Hypothalamus (tissue), 51 donors: Measurements from ENCODE around the gene FAM117B.
"Not testable (repeated sequence)": the region's sequence is repeated elsewhere in the genome, so short reads cannot be mapped to it uniquely, and the experiment has no call there.

Source experiments
- DNase-seq, 51 donors: peaks; one replicate each; lab custom pipeline; 2025; lab: John Stamatoyannopoulos, UW

The FAM117B gene

GRCh38 chr2:202693503-202693902 lies 58.7 kb downstream of the FAM117B start:
- no peak for DNase-seq

- DNase-seq = no peak
These were observed 60.4 kb downstream of the FAM117B start for GRCh38 chr2:202695166-202695565.

- DNase-seq = no peak
These were observed 65.5 kb downstream of the FAM117B start for GRCh38 chr2:202700075-202700901.

GRCh38 chr2:202703091-202703490 lies 68.3 kb downstream of the FAM117B start:
- no peak for DNase-seq

- DNase-seq = no peak
These were observed 69.5 kb downstream of the FAM117B start for GRCh38 chr2:202704248-202704647.

GRCh38 chr2:202705446-202706020 lies 70.8 kb downstream of the FAM117B start:
- peak in 1 of 51 donors; percentile 1 for DNase-seq

- not testable (repeated sequence) for DNase-seq
These were observed 80.5 kb downstream of the FAM117B start for GRCh38 chr2:202714971-202715935.

- no peak for DNase-seq
These were observed 81.4 kb downstream of the FAM117B start for GRCh38 chr2:202716114-202716718.

- DNase-seq = no peak
These were observed 82.3 kb downstream of the FAM117B start for GRCh38 chr2:202716953-202717597.

GRCh38 chr2:202717598-202718310 lies 83.0 kb downstream of the FAM117B start:
- no peak for DNase-seq

GRCh38 chr2:202718614-202719013 lies 83.8 kb downstream of the FAM117B start:
- no peak for DNase-seq

GRCh38 chr2:202720226-202720625 lies 85.5 kb downstream of the FAM117B start:
- no peak for DNase-seq

- no peak for DNase-seq
These were observed 86.9 kb downstream of the FAM117B start for GRCh38 chr2:202721621-202722020.

GRCh38 chr2:202723746-202724145 lies 89.0 kb downstream of the FAM117B start:
- DNase-seq = no peak

- peak in 1 of 51 donors; percentile 1 for DNase-seq
These were observed 91.3 kb downstream of the FAM117B start for GRCh38 chr2:202726070-202726469.

GRCh38 chr2:202736826-202737225 lies 102.1 kb downstream of the FAM117B start:
- no peak for DNase-seq

GRCh38 chr2:202743613-202744012 lies 108.8 kb downstream of the FAM117B start:
- DNase-seq = no peak

- DNase-seq = no peak
These were observed 114.7 kb downstream of the FAM117B start for GRCh38 chr2:202749477-202749876.

- no peak for DNase-seq
These were observed 116.1 kb downstream of the FAM117B start for GRCh38 chr2:202750763-202751427.
